WTC11 (cell line): Measurements from ENCODE around the gene FPR2.

Source experiments
- CREM ChIP-seq: sonication (generic); formaldehyde crosslinking; IDR thresholded peaks from 2 replicates; pipeline ENCODE4 v1.8.1; 2022; ENCODE audit warnings: mild to moderate bottlenecking, missing genetic modification reagents, moderate library complexity
- CTCF ChIP-seq: fragments of 200-600 bp; IDR thresholded peaks from 2 replicates; pipeline ENCODE4 v1.8.0; 2022; ENCODE audit warnings: antibody characterized with exemption
- ERG ChIP-seq: fragments of 250-450 bp; sonication (Bioruptor Pico); IDR thresholded peaks from 2 replicates; pipeline ENCODE4 v1.8.0; 2021; ENCODE audit warnings: mild to moderate bottlenecking
- MLX ChIP-seq: sonication (generic); formaldehyde crosslinking; IDR thresholded peaks from 2 replicates; pipeline ENCODE4 v1.8.1; 2023; ENCODE audit warnings: mild to moderate bottlenecking, missing genetic modification reagents, moderate library complexity
- MYBL2 ChIP-seq: sonication (generic); formaldehyde crosslinking; IDR thresholded peaks from 2 replicates; pipeline ENCODE4 v1.8.1; 2023; ENCODE audit warnings: mild to moderate bottlenecking, moderate library complexity, missing genetic modification reagents
- SMAD4 ChIP-seq: sonication (generic); formaldehyde crosslinking; IDR thresholded peaks from 2 replicates; pipeline ENCODE4 v1.8.0; 2022; ENCODE audit warnings: mild to moderate bottlenecking, missing genetic modification reagents
- STAT6 ChIP-seq: sonication (generic); formaldehyde crosslinking; conservative IDR thresholded peaks from 2 replicates; pipeline ENCODE4 v1.8.1; 2023; ENCODE audit warnings: mild to moderate bottlenecking, low read depth, missing genetic modification reagents, moderate library complexity
- TEAD4 ChIP-seq: sonication (generic); formaldehyde crosslinking; IDR thresholded peaks from 2 replicates; pipeline ENCODE4 v1.8.0; 2022; ENCODE audit warnings: mild to moderate bottlenecking, missing genetic modification reagents
- USF2 ChIP-seq: sonication (generic); formaldehyde crosslinking; IDR thresholded peaks from 2 replicates; pipeline ENCODE4 v1.8.1; 2023; ENCODE audit warnings: mild to moderate bottlenecking, missing genetic modification reagents, moderate library complexity
- ZNF138 ChIP-seq: sonication (generic); formaldehyde crosslinking; conservative IDR thresholded peaks from 2 replicates; pipeline ENCODE4 v1.8.1; 2022; ENCODE audit warnings: mild to moderate bottlenecking, moderate library complexity, missing genetic modification reagents
- TF ChIP-seq, protein P1 (sequence below): sonication (generic); formaldehyde crosslinking; IDR thresholded peaks from 2 replicates; pipeline ENCODE4 v1.8.1; 2022; ENCODE audit warnings: low read depth, mild to moderate bottlenecking, moderate library complexity, missing genetic modification reagents, borderline replicate concordance

GRCh38 chr19:51780270-51780669 lies 19.3 kb downstream of the FPR2 start:
- TF ChIP-seq STAT6 (CRISPR knock-in tag) = no peak
- no peak for TF ChIP-seq CREM (CRISPR knock-in tag)
- TF ChIP-seq CTCF = no peak
- no peak for TF ChIP-seq MYBL2
- TF ChIP-seq TEAD4 (CRISPR knock-in tag) = no peak
- no peak for TF ChIP-seq USF2 (CRISPR knock-in tag)
- no peak for TF ChIP-seq SMAD4
- TF ChIP-seq, protein P1, sequence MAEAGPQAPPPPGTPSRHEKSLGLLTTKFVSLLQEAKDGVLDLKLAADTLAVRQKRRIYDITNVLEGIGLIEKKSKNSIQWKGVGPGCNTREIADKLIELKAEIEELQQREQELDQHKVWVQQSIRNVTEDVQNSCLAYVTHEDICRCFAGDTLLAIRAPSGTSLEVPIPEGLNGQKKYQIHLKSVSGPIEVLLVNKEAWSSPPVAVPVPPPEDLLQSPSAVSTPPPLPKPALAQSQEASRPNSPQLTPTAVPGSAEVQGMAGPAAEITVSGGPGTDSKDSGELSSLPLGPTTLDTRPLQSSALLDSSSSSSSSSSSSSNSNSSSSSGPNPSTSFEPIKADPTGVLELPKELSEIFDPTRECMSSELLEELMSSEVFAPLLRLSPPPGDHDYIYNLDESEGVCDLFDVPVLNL (CRISPR knock-in tag) = no peak
- no peak for TF ChIP-seq ERG (CRISPR knock-in tag)
- no peak for TF ChIP-seq MLX (CRISPR knock-in tag)
- TF ChIP-seq ZNF138 (CRISPR knock-in tag) = no peak
